ENCODE results near the gene EIF4G1.

The EIF4G1 gene

GRCh38 chr3:184284696-184285095 lies 29.7 kb upstream of the EIF4G1 start:
- WGBS = 18% methylated on average over 4 of the region's 4 CpGs
- no peak overlapping the region for H3K14ac ChIP-seq (ENCODE audit: low read length in 2 of 2)
- H2AK5ac ChIP-seq (ENCODE audit: low read length, severe bottlenecking) = no peak overlapping the region
- no peak overlapping the region for H3K27ac ChIP-seq (ENCODE audit: low read length, poor library complexity, severe bottlenecking)
- H3K9ac ChIP-seq (ENCODE audit: low read length) = no peak overlapping the region
- no peak overlapping the region for H2BK120ac ChIP-seq (ENCODE audit: low read depth, low read length)
- H3K23ac ChIP-seq (ENCODE audit: low read length in 2 of 2) = no peak overlapping the region
- H2BK12ac ChIP-seq (ENCODE audit: low read length in 2 of 2) = no peak overlapping the region
- H3K18ac ChIP-seq (ENCODE audit: low read depth in 1 of 2, low read length in 2 of 2) = no peak overlapping the region
- H3K4me1 ChIP-seq (ENCODE audit: control insufficient read depth, insufficient read depth, low read depth, low read length) = no peaks in the 10 kb centered on the region
- peaks cover 10% of the 10 kb centered on the region for H3K9me3 ChIP-seq (ENCODE audit: control insufficient read depth, low read length)
- peak; percentile 75 for DNase-seq
- H4K91ac ChIP-seq (ENCODE audit: low read length) = no peak overlapping the region
- no peak overlapping the region for H3K4ac ChIP-seq (ENCODE audit: low read depth in 1 of 2, low read length in 2 of 2)
- no peak overlapping the region for H3K4me3 ChIP-seq (ENCODE audit: insufficient read depth in 1 of 2, low read depth in 1 of 2, low read length in 2 of 2)
- no peak overlapping the region for H2BK15ac ChIP-seq (ENCODE audit: low read depth, poor library complexity, severe bottlenecking)
- no peak overlapping the region for H2AFZ ChIP-seq (ENCODE audit: low read depth, low read length)
- no peak overlapping the region for H4K8ac ChIP-seq (ENCODE audit: low read length)
- no peak overlapping the region for H2BK5ac ChIP-seq (ENCODE audit: low read depth, low read length, poor library complexity, severe bottlenecking)
- H3K4me2 ChIP-seq (ENCODE audit: low read length, poor library complexity, severe bottlenecking) = no peak overlapping the region
- no peaks in the 10 kb centered on the region for H3K36me3 ChIP-seq (ENCODE audit: control insufficient read depth in 1 of 2, insufficient read depth in 2 of 2, low read depth in 1 of 2, low read length in 2 of 2)
- H3K79me1 ChIP-seq (replicated peaks; ENCODE audit: low read length, poor library complexity, severe bottlenecking) = no peaks in the 10 kb centered on the region
- peaks cover 23 to 30% of the 10 kb centered on the region in 2 experiments for H3K27me3 ChIP-seq (ENCODE audit: control insufficient read depth in 1 of 2, insufficient read depth in 1 of 2, low read length in 2 of 2)

DNA sequence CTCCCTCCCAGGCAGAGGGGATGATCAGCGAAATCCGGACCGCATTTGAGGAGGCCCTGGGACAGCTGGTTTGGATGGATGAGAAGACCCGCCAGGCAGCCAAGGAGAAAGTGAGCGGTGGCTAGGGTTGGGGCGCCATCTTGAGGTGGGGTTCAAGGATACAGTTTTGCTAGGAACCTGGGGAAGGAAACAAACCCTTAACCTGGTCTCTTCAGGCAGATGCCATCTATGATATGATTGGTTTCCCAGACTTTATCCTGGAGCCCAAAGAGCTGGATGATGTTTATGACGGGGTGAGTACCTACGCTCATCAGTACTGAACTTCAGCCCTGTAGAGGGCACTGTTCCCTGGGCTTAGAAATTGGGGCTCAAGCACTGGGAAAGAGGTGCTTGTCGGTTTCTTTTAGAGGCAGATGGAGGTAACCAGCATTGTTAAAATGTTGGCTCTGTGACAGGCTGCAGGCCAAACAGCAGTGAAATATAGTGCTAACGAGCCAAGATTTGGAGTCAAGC lies 24.9 kb upstream of the EIF4G1 start:
- Histone ChIP-seq H3K36me3 (ENCODE audit: control insufficient read depth in 1 of 2, insufficient read depth in 2 of 2, low read depth in 1 of 2, low read length in 2 of 2) (no peaks in the 10 kb centered on the region), H3K14ac (ENCODE audit: low read length in 2 of 2) (no peak overlapping the region), H3K9me3 (ENCODE audit: control insufficient read depth, low read length) (no peaks in the 10 kb centered on the region), H3K4me1 (ENCODE audit: control insufficient read depth, insufficient read depth, low read depth, low read length) (no peaks in the 10 kb centered on the region), H4K91ac (ENCODE audit: low read length) (no peak overlapping the region), H3K4me2 (ENCODE audit: low read length, poor library complexity, severe bottlenecking) (no peak overlapping the region), H3K27me3 (ENCODE audit: control insufficient read depth in 1 of 2, insufficient read depth in 1 of 2, low read length in 2 of 2) (peaks cover 26 to 31% of the 10 kb centered on the region in 2 experiments), H4K8ac (ENCODE audit: low read length) (no peak overlapping the region), H2AFZ (ENCODE audit: low read depth, low read length) (no peak overlapping the region), H2BK12ac (ENCODE audit: low read length in 2 of 2) (no peak overlapping the region), H3K9ac (ENCODE audit: low read length) (peak overlapping the region; percentile 4), H3K4ac (ENCODE audit: low read depth in 1 of 2, low read length in 2 of 2) (no peak overlapping the region), H2AK5ac (ENCODE audit: low read length, severe bottlenecking) (no peak overlapping the region), H3K4me3 (ENCODE audit: insufficient read depth in 1 of 2, low read depth in 1 of 2, low read length in 2 of 2) (no peak overlapping the region), H2BK120ac (ENCODE audit: low read depth, low read length) (no peak overlapping the region), H2BK5ac (ENCODE audit: low read depth, low read length, poor library complexity, severe bottlenecking) (no peak overlapping the region), H3K27ac (ENCODE audit: low read length, poor library complexity, severe bottlenecking) (no peak overlapping the region), H2BK15ac (ENCODE audit: low read depth, poor library complexity, severe bottlenecking) (no peak overlapping the region), H3K18ac (ENCODE audit: low read depth in 1 of 2, low read length in 2 of 2) (no peak overlapping the region), H3K23ac (ENCODE audit: low read length in 2 of 2) (no peak overlapping the region), H3K79me1 (replicated peaks; ENCODE audit: low read length, poor library complexity, severe bottlenecking) (no peaks in the 10 kb centered on the region)
- 18% methylated on average over 10 of the region's 10 CpGs for WGBS
- peak; percentile 51 for DNase-seq

GRCh38 chr3:184290331-184290730 lies 24.1 kb upstream of the EIF4G1 start:
- Histone ChIP-seq H2BK120ac (ENCODE audit: low read depth, low read length) (no peak overlapping the region), H3K36me3 (ENCODE audit: control insufficient read depth in 1 of 2, insufficient read depth in 2 of 2, low read depth in 1 of 2, low read length in 2 of 2) (no peaks in the 10 kb centered on the region), H3K23ac (ENCODE audit: low read length in 2 of 2) (no peak overlapping the region), H3K4ac (ENCODE audit: low read depth in 1 of 2, low read length in 2 of 2) (no peak overlapping the region), H2AK5ac (ENCODE audit: low read length, severe bottlenecking) (no peak overlapping the region), H3K9ac (ENCODE audit: low read length) (no peak overlapping the region), H2BK12ac (ENCODE audit: low read length in 2 of 2) (no peak overlapping the region), H3K4me3 (ENCODE audit: insufficient read depth in 1 of 2, low read depth in 1 of 2, low read length in 2 of 2) (no peak overlapping the region), H3K4me1 (ENCODE audit: control insufficient read depth, insufficient read depth, low read depth, low read length) (no peaks in the 10 kb centered on the region), H3K27me3 (ENCODE audit: control insufficient read depth in 1 of 2, insufficient read depth in 1 of 2, low read length in 2 of 2) (peaks cover 24 to 28% of the 10 kb centered on the region in 2 experiments), H3K14ac (ENCODE audit: low read length in 2 of 2) (no peak overlapping the region), H3K79me1 (replicated peaks; ENCODE audit: low read length, poor library complexity, severe bottlenecking) (no peaks in the 10 kb centered on the region), H2BK5ac (ENCODE audit: low read depth, low read length, poor library complexity, severe bottlenecking) (no peak overlapping the region), H2AFZ (ENCODE audit: low read depth, low read length) (no peak overlapping the region), H3K18ac (ENCODE audit: low read depth in 1 of 2, low read length in 2 of 2) (no peak overlapping the region), H3K4me2 (ENCODE audit: low read length, poor library complexity, severe bottlenecking) (no peak overlapping the region), H4K91ac (ENCODE audit: low read length) (no peak overlapping the region), H3K9me3 (ENCODE audit: control insufficient read depth, low read length) (no peaks in the 10 kb centered on the region), H3K27ac (ENCODE audit: low read length, poor library complexity, severe bottlenecking) (no peak overlapping the region), H4K8ac (ENCODE audit: low read length) (no peak overlapping the region), H2BK15ac (ENCODE audit: low read depth, poor library complexity, severe bottlenecking) (no peak overlapping the region)
- no peak for DNase-seq
- 99% methylated on average over 6 of the region's 10 CpGs for WGBS

DNA sequence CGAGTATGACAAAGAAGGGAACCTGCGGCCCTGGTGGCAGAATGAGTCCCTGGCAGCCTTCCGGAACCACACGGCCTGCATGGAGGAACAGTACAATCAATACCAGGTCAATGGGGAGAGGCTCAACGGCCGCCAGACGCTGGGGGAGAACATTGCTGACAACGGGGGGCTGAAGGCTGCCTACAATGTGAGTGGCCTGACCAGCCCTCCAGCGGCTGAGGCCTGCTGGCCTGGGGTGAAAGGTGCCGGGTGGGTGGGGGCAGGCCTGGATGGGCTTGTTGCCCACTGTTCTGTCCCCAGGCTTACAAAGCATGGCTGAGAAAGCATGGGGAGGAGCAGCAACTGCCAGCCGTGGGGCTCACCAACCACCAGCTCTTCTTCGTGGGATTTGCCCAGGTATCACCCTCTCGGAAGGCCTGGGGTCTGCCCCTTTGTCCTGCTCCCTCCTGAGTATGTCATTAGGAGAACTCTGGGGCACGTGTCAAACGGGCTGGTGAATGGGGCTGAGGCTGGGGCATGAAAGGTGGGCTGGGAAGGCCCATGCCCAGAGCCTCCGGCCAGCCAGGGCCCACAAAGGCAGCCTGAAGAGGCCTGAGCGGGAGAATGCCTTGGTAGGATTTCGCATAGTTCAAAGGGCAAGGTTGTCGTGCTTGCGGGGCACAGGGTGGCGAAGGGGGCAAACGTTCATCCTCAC lies 23.2 kb upstream of the EIF4G1 start:
- WGBS = 87% methylated on average over 22 of the region's 22 CpGs
- no peak overlapping the region for H4K91ac ChIP-seq (ENCODE audit: low read length)

More for the DNA sequence above, 23.2 kb upstream of the EIF4G1 start:
- no peak overlapping the region for H3K4me2 ChIP-seq (ENCODE audit: low read length, poor library complexity, severe bottlenecking)
- no peaks in the 10 kb centered on the region for H3K9me3 ChIP-seq (ENCODE audit: control insufficient read depth, low read length)
- H3K4me3 ChIP-seq (ENCODE audit: insufficient read depth in 1 of 2, low read depth in 1 of 2, low read length in 2 of 2) = no peak overlapping the region
- H3K9ac ChIP-seq (ENCODE audit: low read length) = no peak overlapping the region
- H3K27me3 ChIP-seq (ENCODE audit: control insufficient read depth in 1 of 2, insufficient read depth in 1 of 2, low read length in 2 of 2) = peaks cover 16 to 20% of the 10 kb centered on the region in 2 experiments
- H3K14ac ChIP-seq (ENCODE audit: low read length in 2 of 2) = no peak overlapping the region
- H2BK12ac ChIP-seq (ENCODE audit: low read length in 2 of 2) = no peak overlapping the region
- H4K8ac ChIP-seq (ENCODE audit: low read length) = no peak overlapping the region
- DNase-seq = no peak
- no peak overlapping the region for H3K27ac ChIP-seq (ENCODE audit: low read length, poor library complexity, severe bottlenecking)
- H3K36me3 ChIP-seq (ENCODE audit: control insufficient read depth in 1 of 2, insufficient read depth in 2 of 2, low read depth in 1 of 2, low read length in 2 of 2) = no peaks in the 10 kb centered on the region
- H3K4me1 ChIP-seq (ENCODE audit: control insufficient read depth, insufficient read depth, low read depth, low read length) = no peaks in the 10 kb centered on the region
- no peak overlapping the region for H2AFZ ChIP-seq (ENCODE audit: low read depth, low read length)
- H3K23ac ChIP-seq (ENCODE audit: low read length in 2 of 2) = no peak overlapping the region
- no peak overlapping the region for H2BK120ac ChIP-seq (ENCODE audit: low read depth, low read length)
- no peak overlapping the region for H2BK5ac ChIP-seq (ENCODE audit: low read depth, low read length, poor library complexity, severe bottlenecking)
- no peak overlapping the region for H2BK15ac ChIP-seq (ENCODE audit: low read depth, poor library complexity, severe bottlenecking)
- no peak overlapping the region for H3K4ac ChIP-seq (ENCODE audit: low read depth in 1 of 2, low read length in 2 of 2)
- no peak overlapping the region for H3K18ac ChIP-seq (ENCODE audit: low read depth in 1 of 2, low read length in 2 of 2)
- H2AK5ac ChIP-seq (ENCODE audit: low read length, severe bottlenecking) = no peak overlapping the region
- no peaks in the 10 kb centered on the region for H3K79me1 ChIP-seq (replicated peaks; ENCODE audit: low read length, poor library complexity, severe bottlenecking)

All from mesenchymal stem cell (in vitro differentiated cells and primary cell).